GM12878 (cell line): Measurements from ENCODE around the gene SPRTN. TPM values are rescaled to one million over a fixed set of nuclear protein-coding genes. Genes with fewer than 3 reads are reported as not detected.

Source experiments
- GATAD2B ChIP-seq: fragments of 450-650 bp; conservative IDR thresholded peaks from 2 replicates; pipeline ENCODE4 v1.6.1; 2017; ENCODE audit warnings: low read depth, mild to moderate bottlenecking, moderate library complexity
- LARP7 ChIP-seq: fragments of 450-650 bp; IDR thresholded peaks from 2 replicates; pipeline ENCODE4 v1.6.1; 2017; ENCODE audit warnings: mild to moderate bottlenecking
- MEF2A ChIP-seq: IDR thresholded peaks from 2 replicates; pipeline ENCODE4 v1.6.1; 2011; ENCODE audit warnings: low read depth, mild to moderate bottlenecking, low read length, moderate library complexity; ENCODE audit not compliant: insufficient read depth
- MXI1 ChIP-seq: fragments of 150-350 bp; IDR thresholded peaks from 2 replicates; pipeline ENCODE4 v1.6.1; 2011; ENCODE audit warnings: low read depth, mild to moderate bottlenecking, inconsistent platforms, low read length, improper control_type of control experiment
- NFXL1 ChIP-seq: fragments of 450-650 bp; IDR thresholded peaks from 2 replicates; pipeline ENCODE4 v1.6.1; 2017; ENCODE audit warnings: antibody characterized with exemption, mild to moderate bottlenecking, borderline replicate concordance
- RCOR1 ChIP-seq: conservative IDR thresholded peaks from 2 replicates; pipeline ENCODE4 v1.6.1; 2012; ENCODE audit warnings: low read depth, low read length, improper control_type of control experiment
- SMAD1 ChIP-seq: fragments of 450-650 bp; IDR thresholded peaks from 2 replicates; pipeline ENCODE4 v1.6.1; 2018; ENCODE audit warnings: mild to moderate bottlenecking, low read depth; ENCODE audit not compliant: partially characterized antibody
- SMC3 ChIP-seq: IDR thresholded peaks from 2 replicates; pipeline ENCODE4 v1.6.1; 2011; ENCODE audit warnings: low read length, improper control_type of control experiment, borderline replicate concordance
- STAT3 ChIP-seq: IDR thresholded peaks from 2 replicates; pipeline ENCODE4 v1.6.1; 2011; ENCODE audit warnings: low read depth, low read length, improper control_type of control experiment
- TCF12 ChIP-seq: IDR thresholded peaks from 2 replicates; pipeline ENCODE4 v1.6.1; 2011; ENCODE audit warnings: low read depth, mild to moderate bottlenecking, low read length
- TCF7 ChIP-seq: IDR thresholded peaks from 2 replicates; pipeline ENCODE4 v1.6.1; 2014; ENCODE audit warnings: antibody characterized with exemption, borderline replicate concordance
- ZBED1 ChIP-seq: IDR thresholded peaks from 2 replicates; pipeline ENCODE4 v1.6.1; 2016; ENCODE audit warnings: borderline replicate concordance
- ZNF24 ChIP-seq: fragments of 450-650 bp; IDR thresholded peaks from 2 replicates; pipeline ENCODE4 v1.6.1; 2017; ENCODE audit warnings: antibody characterized with exemption, mild to moderate bottlenecking
- polyA plus RNA-seq, 11 experiments: library from polyadenylated mRNA; depleted of rRNA in 4 of 11; unstranded in 6 of 11; stranded (reverse) in 5 of 11; fragments of >200 nt; fragmentation: Nextera tagmentation in 4 of 11; fragmentation: Illumina TruSeq in 1 of 11; extraction: Ambion mirVana in 4 of 11; extraction: Trizol in 1 of 11; gene quantifications; 1 replicate in 1 of 11; 2 replicates in 10 of 11; pipeline versions ENCODE4 v1.2.1 to v1.2.3, GENCODE V29; 2011 to 2016; ENCODE audit warnings: inconsistent platforms in 2 of 11, missing spikeins in 2 of 11, low read depth in 1 of 11
- total RNA-seq, 4 experiments: library from RNA; depleted of rRNA in 3 of 4; stranded (reverse); fragments of >200 nt in 3 of 4; fragmentation: Illumina TruSeq in 1 of 4; extraction: Trizol in 1 of 4; gene quantifications; 2 replicates each; pipeline versions ENCODE4 v1.2.1 to v1.2.3, GENCODE V29; 2013 to 2021
- TF ChIP-seq, protein P1 (sequence below): fragments of 450-650 bp; IDR thresholded peaks from 2 replicates; pipeline ENCODE4 v1.6.1; 2017; ENCODE audit warnings: mild to moderate bottlenecking, moderate library complexity
- TF ChIP-seq, protein P2 (sequence below): fragments of 450-650 bp; IDR thresholded peaks from 2 replicates; pipeline ENCODE4 v1.6.1; 2017; ENCODE audit warnings: borderline replicate concordance
- TF ChIP-seq, protein P3 (sequence below): IDR thresholded peaks from 2 replicates; pipeline ENCODE4 v1.6.1; 2012; ENCODE audit warnings: low read depth, low read length, improper control_type of control experiment
- TF ChIP-seq, protein P4 (sequence below), 3 experiments: IDR thresholded peaks in 2 of 3; conservative IDR thresholded peaks in 1 of 3; 2 replicates each; pipeline ENCODE4 v1.5.1; 2011; ENCODE audit warnings: low read depth in 3 of 3, low read length in 3 of 3, mild to moderate bottlenecking in 3 of 3, control low read depth in 2 of 3, moderate library complexity in 2 of 3, inconsistent platforms in 1 of 3, mixed read lengths in 1 of 3; ENCODE audit not compliant: control insufficient read depth in 2 of 3, insufficient read depth in 1 of 3; ENCODE audit errors: extremely low read depth in 1 of 3
- TF ChIP-seq, protein P5 (sequence below): fragments of 450-650 bp; IDR thresholded peaks from 2 replicates; pipeline ENCODE4 v1.6.1; 2017; ENCODE audit warnings: low read depth, mild to moderate bottlenecking, moderate library complexity

The SPRTN gene
- total and polyA plus RNA-seq, 10 of the 15 experiments (the other 5 are each of a cell fraction or from before 2014, with no cell fraction given): 4.4 to 16.5 (median 12.1) TPM

DNA sequence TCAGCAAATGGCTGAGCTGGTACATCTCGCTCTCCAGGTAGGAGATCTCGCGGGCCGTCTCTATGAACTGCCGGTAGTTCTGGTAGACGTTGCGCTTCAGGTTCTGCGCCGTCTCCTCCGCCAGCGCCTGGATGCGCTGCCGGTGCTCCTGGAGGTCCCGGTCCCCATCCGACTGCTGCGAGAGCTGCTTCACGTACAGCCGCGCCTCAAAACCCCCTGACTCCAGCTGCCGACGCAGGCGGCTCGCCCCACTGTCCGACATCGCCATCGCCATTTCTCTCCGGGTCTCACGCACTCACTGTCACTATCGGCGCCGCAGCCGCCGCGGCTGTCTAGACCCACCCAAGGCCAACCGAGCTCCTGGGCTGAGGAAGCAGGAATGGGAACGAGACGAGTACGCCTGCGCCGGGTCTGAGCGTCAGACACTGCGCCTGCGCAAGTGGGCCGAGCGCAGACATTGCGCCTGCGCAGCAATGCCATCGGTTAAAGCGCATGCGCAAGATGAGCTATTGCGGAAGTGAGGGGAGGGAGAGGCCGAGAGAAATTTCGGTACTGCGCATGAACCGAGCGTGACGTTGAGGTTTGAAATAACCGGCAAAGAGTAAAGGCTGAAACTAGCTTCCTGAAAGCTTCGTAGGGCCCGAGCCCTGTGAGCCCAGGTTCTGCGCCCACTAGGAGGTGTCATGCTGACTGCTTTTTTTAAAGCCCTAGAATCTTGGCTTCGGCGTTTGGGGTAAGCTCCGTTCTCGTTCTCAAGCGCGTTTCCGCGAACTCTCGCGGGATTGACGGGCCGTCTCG lies 422 bp upstream of the SPRTN start, which contains the start of gene EXOC8 (continued):
- TF ChIP-seq, protein P1, sequence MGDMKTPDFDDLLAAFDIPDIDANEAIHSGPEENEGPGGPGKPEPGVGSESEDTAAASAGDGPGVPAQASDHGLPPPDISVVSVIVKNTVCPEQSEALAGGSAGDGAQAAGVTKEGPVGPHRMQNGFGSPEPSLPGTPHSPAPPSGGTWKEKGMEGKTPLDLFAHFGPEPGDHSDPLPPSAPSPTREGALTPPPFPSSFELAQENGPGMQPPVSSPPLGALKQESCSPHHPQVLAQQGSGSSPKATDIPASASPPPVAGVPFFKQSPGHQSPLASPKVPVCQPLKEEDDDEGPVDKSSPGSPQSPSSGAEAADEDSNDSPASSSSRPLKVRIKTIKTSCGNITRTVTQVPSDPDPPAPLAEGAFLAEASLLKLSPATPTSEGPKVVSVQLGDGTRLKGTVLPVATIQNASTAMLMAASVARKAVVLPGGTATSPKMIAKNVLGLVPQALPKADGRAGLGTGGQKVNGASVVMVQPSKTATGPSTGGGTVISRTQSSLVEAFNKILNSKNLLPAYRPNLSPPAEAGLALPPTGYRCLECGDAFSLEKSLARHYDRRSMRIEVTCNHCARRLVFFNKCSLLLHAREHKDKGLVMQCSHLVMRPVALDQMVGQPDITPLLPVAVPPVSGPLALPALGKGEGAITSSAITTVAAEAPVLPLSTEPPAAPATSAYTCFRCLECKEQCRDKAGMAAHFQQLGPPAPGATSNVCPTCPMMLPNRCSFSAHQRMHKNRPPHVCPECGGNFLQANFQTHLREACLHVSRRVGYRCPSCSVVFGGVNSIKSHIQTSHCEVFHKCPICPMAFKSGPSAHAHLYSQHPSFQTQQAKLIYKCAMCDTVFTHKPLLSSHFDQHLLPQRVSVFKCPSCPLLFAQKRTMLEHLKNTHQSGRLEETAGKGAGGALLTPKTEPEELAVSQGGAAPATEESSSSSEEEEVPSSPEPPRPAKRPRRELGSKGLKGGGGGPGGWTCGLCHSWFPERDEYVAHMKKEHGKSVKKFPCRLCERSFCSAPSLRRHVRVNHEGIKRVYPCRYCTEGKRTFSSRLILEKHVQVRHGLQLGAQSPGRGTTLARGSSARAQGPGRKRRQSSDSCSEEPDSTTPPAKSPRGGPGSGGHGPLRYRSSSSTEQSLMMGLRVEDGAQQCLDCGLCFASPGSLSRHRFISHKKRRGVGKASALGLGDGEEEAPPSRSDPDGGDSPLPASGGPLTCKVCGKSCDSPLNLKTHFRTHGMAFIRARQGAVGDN: peak; percentile 96
- TF ChIP-seq LARP7 (peak; percentile 77), ZNF24 (no peak), TCF12 (no peak), ZBED1 (no peak), SMAD1 (no peak), TCF7 (no peak), MXI1 (peak; percentile 62), NFXL1 (no peak), RCOR1 (peak; percentile 94; the same call in 1 of the 2 replicates), SMC3 (no peak), GATAD2B (peak; percentile 54; the same call in 1 of the 2 replicates), STAT3 (no peak), MEF2A (no peak)
- TF ChIP-seq, protein P2, sequence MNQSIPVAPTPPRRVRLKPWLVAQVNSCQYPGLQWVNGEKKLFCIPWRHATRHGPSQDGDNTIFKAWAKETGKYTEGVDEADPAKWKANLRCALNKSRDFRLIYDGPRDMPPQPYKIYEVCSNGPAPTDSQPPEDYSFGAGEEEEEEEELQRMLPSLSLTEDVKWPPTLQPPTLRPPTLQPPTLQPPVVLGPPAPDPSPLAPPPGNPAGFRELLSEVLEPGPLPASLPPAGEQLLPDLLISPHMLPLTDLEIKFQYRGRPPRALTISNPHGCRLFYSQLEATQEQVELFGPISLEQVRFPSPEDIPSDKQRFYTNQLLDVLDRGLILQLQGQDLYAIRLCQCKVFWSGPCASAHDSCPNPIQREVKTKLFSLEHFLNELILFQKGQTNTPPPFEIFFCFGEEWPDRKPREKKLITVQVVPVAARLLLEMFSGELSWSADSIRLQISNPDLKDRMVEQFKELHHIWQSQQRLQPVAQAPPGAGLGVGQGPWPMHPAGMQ: peak; percentile 86
- TF ChIP-seq, protein P3, sequence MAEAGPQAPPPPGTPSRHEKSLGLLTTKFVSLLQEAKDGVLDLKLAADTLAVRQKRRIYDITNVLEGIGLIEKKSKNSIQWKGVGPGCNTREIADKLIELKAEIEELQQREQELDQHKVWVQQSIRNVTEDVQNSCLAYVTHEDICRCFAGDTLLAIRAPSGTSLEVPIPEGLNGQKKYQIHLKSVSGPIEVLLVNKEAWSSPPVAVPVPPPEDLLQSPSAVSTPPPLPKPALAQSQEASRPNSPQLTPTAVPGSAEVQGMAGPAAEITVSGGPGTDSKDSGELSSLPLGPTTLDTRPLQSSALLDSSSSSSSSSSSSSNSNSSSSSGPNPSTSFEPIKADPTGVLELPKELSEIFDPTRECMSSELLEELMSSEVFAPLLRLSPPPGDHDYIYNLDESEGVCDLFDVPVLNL: no peak
- TF ChIP-seq, protein P4, sequence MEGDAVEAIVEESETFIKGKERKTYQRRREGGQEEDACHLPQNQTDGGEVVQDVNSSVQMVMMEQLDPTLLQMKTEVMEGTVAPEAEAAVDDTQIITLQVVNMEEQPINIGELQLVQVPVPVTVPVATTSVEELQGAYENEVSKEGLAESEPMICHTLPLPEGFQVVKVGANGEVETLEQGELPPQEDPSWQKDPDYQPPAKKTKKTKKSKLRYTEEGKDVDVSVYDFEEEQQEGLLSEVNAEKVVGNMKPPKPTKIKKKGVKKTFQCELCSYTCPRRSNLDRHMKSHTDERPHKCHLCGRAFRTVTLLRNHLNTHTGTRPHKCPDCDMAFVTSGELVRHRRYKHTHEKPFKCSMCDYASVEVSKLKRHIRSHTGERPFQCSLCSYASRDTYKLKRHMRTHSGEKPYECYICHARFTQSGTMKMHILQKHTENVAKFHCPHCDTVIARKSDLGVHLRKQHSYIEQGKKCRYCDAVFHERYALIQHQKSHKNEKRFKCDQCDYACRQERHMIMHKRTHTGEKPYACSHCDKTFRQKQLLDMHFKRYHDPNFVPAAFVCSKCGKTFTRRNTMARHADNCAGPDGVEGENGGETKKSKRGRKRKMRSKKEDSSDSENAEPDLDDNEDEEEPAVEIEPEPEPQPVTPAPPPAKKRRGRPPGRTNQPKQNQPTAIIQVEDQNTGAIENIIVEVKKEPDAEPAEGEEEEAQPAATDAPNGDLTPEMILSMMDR (IDR thresholded peaks at IDR 0.05 in 2 of 3, conservative IDR thresholded peaks at IDR 0.05 in 1 of 3; ENCODE audit: control insufficient read depth in 2 of 3, extremely low read depth in 1 of 3, insufficient read depth in 1 of 3, low read depth in 3 of 3, low read length in 3 of 3): peak; percentile 3 to 29 (median 10); a peak in 2 of 6 replicates
- TF ChIP-seq, protein P5, sequence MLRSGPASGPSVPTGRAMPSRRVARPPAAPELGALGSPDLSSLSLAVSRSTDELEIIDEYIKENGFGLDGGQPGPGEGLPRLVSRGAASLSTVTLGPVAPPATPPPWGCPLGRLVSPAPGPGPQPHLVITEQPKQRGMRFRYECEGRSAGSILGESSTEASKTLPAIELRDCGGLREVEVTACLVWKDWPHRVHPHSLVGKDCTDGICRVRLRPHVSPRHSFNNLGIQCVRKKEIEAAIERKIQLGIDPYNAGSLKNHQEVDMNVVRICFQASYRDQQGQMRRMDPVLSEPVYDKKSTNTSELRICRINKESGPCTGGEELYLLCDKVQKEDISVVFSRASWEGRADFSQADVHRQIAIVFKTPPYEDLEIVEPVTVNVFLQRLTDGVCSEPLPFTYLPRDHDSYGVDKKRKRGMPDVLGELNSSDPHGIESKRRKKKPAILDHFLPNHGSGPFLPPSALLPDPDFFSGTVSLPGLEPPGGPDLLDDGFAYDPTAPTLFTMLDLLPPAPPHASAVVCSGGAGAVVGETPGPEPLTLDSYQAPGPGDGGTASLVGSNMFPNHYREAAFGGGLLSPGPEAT: peak; percentile 63
